Endodermal cell (in vitro differentiated cells): ENCODE measurements around the gene ELAVL4. TPM values are rescaled to one million over a fixed set of nuclear protein-coding genes. Genes with fewer than 3 reads are reported as not detected.

Experiments used
- DNase-seq: peaks from one replicate; pipeline ENCODE4 v3.0.0-alpha.2; 2017
- H3K27ac ChIP-seq: 2 replicates; pipeline ENCODE4 v1.5.1; 2013; ENCODE audit warnings: mild to moderate bottlenecking, low read depth, low read length, moderate library complexity
- H3K27me3 ChIP-seq: 2 replicates; pipeline ENCODE4 v1.6.1; 2013; ENCODE audit warnings: mild to moderate bottlenecking, low read length, moderate library complexity; ENCODE audit not compliant: insufficient read depth, control insufficient read depth, poor library complexity, severe bottlenecking
- H3K36me3 ChIP-seq: 2 replicates; pipeline ENCODE4 v1.7.0; 2013; ENCODE audit warnings: mild to moderate bottlenecking, low read length, moderate library complexity; ENCODE audit not compliant: control insufficient read depth, insufficient read depth
- H3K4me1 ChIP-seq: one replicate; pipeline ENCODE4 v1.7.0; 2013; ENCODE audit warnings: low read length; ENCODE audit not compliant: control insufficient read depth, insufficient read depth
- H3K4me3 ChIP-seq: 2 replicates; pipeline ENCODE4 v1.5.1; 2013; ENCODE audit warnings: mild to moderate bottlenecking, low read length, moderate library complexity
- H3K9ac ChIP-seq: 2 replicates; pipeline ENCODE4 v1.6.1; 2013; ENCODE audit warnings: mild to moderate bottlenecking, low read length, moderate library complexity; ENCODE audit not compliant: poor library complexity, severe bottlenecking; ENCODE audit errors: extremely low read depth
- H3K9me3 ChIP-seq: 2 replicates; pipeline ENCODE4 v1.6.1; 2013; ENCODE audit warnings: mild to moderate bottlenecking, low read length, moderate library complexity; ENCODE audit not compliant: control insufficient read depth
- H3K27ac Mint-ChIP-seq: 2 replicates; pipeline ENCODE4 v1.8.0; 2020; ENCODE audit warnings: mixed read lengths
- H3K27me3 Mint-ChIP-seq: 2 replicates; pipeline ENCODE4 v1.8.0; 2021; ENCODE audit warnings: mild to moderate bottlenecking, mixed read lengths; ENCODE audit not compliant: insufficient read depth
- H3K36me3 Mint-ChIP-seq: 2 replicates; pipeline ENCODE4 v1.8.0; 2020; ENCODE audit warnings: low read depth, mixed read lengths
- H3K4me1 Mint-ChIP-seq: 2 replicates; pipeline ENCODE4 v1.8.0; 2020; ENCODE audit warnings: mixed read lengths
- H3K4me3 Mint-ChIP-seq: 2 replicates; pipeline ENCODE4 v1.8.0; 2020; ENCODE audit warnings: mild to moderate bottlenecking, moderate library complexity, mixed read lengths
- H3K9me3 Mint-ChIP-seq: 2 replicates; pipeline ENCODE4 v1.8.0; 2020; ENCODE audit warnings: mild to moderate bottlenecking, mixed read lengths
- CTCF ChIP-seq: fragments of 200-600 bp; sonication (generic); conservative IDR thresholded peaks from 2 replicates; pipeline ENCODE4 v1.5.0; 2021; ENCODE audit warnings: antibody characterized with exemption, mild to moderate bottlenecking
- WGBS, 2 experiments: methylation state at CpG; one replicate each; pipeline versions ENCODE4 v1.1.5 to v1.1.7; 2013; ENCODE audit warnings: missing lambda C conversion rate in 2 of 2, mixed read lengths in 1 of 2; ENCODE audit not compliant: insufficient coverage in 1 of 2, insufficient read length in 1 of 2; 5-methylcytosine and 5-hydroxymethylcytosine counted together
- total RNA-seq, 2 donors: library from RNA; stranded (reverse); fragmentation: NEBNext Ultra II Directional in 1 of 2; extraction: Animal tissue kit (Norgen Biotek cat#: 25700) in 1 of 2; gene quantifications; 2 replicates in 1 of 2; 3 replicates in 1 of 2; pipeline ENCODE4 v1.2.1, GENCODE V29; 2021

Gene ELAVL4
- total RNA-seq, 2 donors from 2014 or later = 4.0 to 10.3 TPM

GRCh38 chr1:50180367-50180766, 71.6 kb downstream of the ELAVL4 start:
- Mint-ChIP-seq H3K9me3 (no peaks in the 10 kb centered on the region), H3K27me3 (peaks cover 48% of the 10 kb centered on the region), H3K36me3 (no peaks in the 10 kb centered on the region), H3K4me3 (no peak overlapping the region), H3K27ac (no peak overlapping the region), H3K4me1 (peaks cover 49% of the 10 kb centered on the region)
- Histone ChIP-seq H3K4me1 (peaks cover 7% of the 10 kb centered on the region), H3K4me3 (no peak overlapping the region), H3K27ac (no peak overlapping the region), H3K27me3 (no peaks in the 10 kb centered on the region), H3K36me3 (no peaks in the 10 kb centered on the region), H3K9ac (no peak overlapping the region), H3K9me3 (peaks cover 3% of the 10 kb centered on the region)
- TF ChIP-seq CTCF = no peak
- WGBS, 2 experiments = 94% methylated on average over 1 of the region's 1 CpG; no CpG with 5 or more reads in 1 of the 2 experiments
- no peak for DNase-seq

GRCh38 chr1:50181027-50181663, 72.4 kb downstream of the ELAVL4 start:
- Histone ChIP-seq H3K9ac (no peak overlapping the region), H3K36me3 (no peaks in the 10 kb centered on the region), H3K4me1 (peaks cover 5% of the 10 kb centered on the region), H3K27me3 (no peaks in the 10 kb centered on the region), H3K27ac (no peak overlapping the region), H3K4me3 (no peak overlapping the region), H3K9me3 (peaks cover 3% of the 10 kb centered on the region)
- H3K27ac Mint-ChIP-seq = no peak overlapping the region
- no peak for TF ChIP-seq CTCF
- peaks cover 49% of the 10 kb centered on the region for H3K27me3 Mint-ChIP-seq
- WGBS, 2 experiments = 60 to 70% methylated on average over 2 to 3 of the region's 3 CpGs
- DNase-seq = no peak
- no peak overlapping the region for H3K4me3 Mint-ChIP-seq
- peaks cover 41% of the 10 kb centered on the region for H3K4me1 Mint-ChIP-seq
- no peaks in the 10 kb centered on the region for H3K36me3 Mint-ChIP-seq
- H3K9me3 Mint-ChIP-seq = no peaks in the 10 kb centered on the region

- 58 to 67% methylated on average over 3 to 12 of the region's 12 CpGs for WGBS, 2 experiments
These were observed 74.8 kb downstream of the ELAVL4 start for GRCh38 chr1:50183378-50184133.

More at GRCh38 chr1:50183378-50184133, 74.8 kb downstream of the ELAVL4 start:
- Histone ChIP-seq H3K9me3 (no peaks in the 10 kb centered on the region), H3K36me3 (no peaks in the 10 kb centered on the region), H3K9ac (no peak overlapping the region), H3K4me1 (peaks cover 3% of the 10 kb centered on the region), H3K4me3 (no peak overlapping the region), H3K27ac (no peak overlapping the region), H3K27me3 (no peaks in the 10 kb centered on the region)
- no peak overlapping the region for H3K27ac Mint-ChIP-seq
- H3K27me3 Mint-ChIP-seq = peaks cover 42% of the 10 kb centered on the region
- H3K36me3 Mint-ChIP-seq = no peaks in the 10 kb centered on the region
- H3K4me3 Mint-ChIP-seq = no peak overlapping the region
- no peak for TF ChIP-seq CTCF
- H3K4me1 Mint-ChIP-seq = peaks cover 21% of the 10 kb centered on the region
- DNase-seq = no peak
- no peaks in the 10 kb centered on the region for H3K9me3 Mint-ChIP-seq
